Frontal cortex (tissue), 4 donors: ENCODE results near the gene NEK1. TPM values are rescaled to one million over a fixed set of nuclear protein-coding genes. Genes with fewer than 3 reads are reported as not detected.
A peak's percentile ranks its signal among the peaks of the same experiment; 100 is the strongest.
"Not testable (repeated sequence)": the region's sequence is repeated elsewhere in the genome, so short reads cannot be mapped to it uniquely, and the experiment has no call there.

Source experiments
- DNase-seq, 2 donors: peaks; one replicate each; pipeline ENCODE4 v3.0.0; 2012; ENCODE audit warnings: low spot score in 2 of 2
- FAIRE-seq: peaks from 2 replicates; lab custom pipeline; 2012; peaks lifted over from hg19 to GRCh38; lab: Jason Lieb, UNC
- total RNA-seq: library from RNA; depleted of rRNA; stranded (reverse); fragments of >200 nt; gene quantifications from one replicate; pipeline ENCODE4 v1.2.3, GENCODE V29; 2014
- donor health status: control.
- donor health status: control.
- donor health status: control.

Gene NEK1
- total RNA-seq, 1 donor from 2014 or later, result 28.1 TPM

GRCh38 chr4:169530048-169530447 is 82.3 kb downstream of the NEK1 start:
- no peak for FAIRE-seq
- no peak for DNase-seq

- no peak for FAIRE-seq
- no peak for DNase-seq
Observed at GRCh38 chr4:169523796-169524195, 88.6 kb downstream of the NEK1 start.

- DNase-seq (no peak), FAIRE-seq (no peak)
Observed at GRCh38 chr4:169510617-169511016, 101.8 kb downstream of the NEK1 start.

- FAIRE-seq, result no peak
Observed at GRCh38 chr4:169506903-169507302, 105.5 kb downstream of the NEK1 start.

GRCh38 chr4:169499907-169500306 is 112.5 kb downstream of the NEK1 start:
- FAIRE-seq, result not testable (repeated sequence)

More at GRCh38 chr4:169506903-169507302, 105.5 kb downstream of the NEK1 start:
- no peak for DNase-seq

GRCh38 chr4:169494234-169494633 is 118.1 kb downstream of the NEK1 start:
- FAIRE-seq, DNase-seq: not testable (repeated sequence)

More at GRCh38 chr4:169499907-169500306, 112.5 kb downstream of the NEK1 start:
- not testable (repeated sequence) for DNase-seq

- no peak for FAIRE-seq
- no peak for DNase-seq
Observed at GRCh38 chr4:169493164-169493524, 119.2 kb downstream of the NEK1 start.

- no peak for FAIRE-seq
- DNase-seq, result peak in 1 of 2 donors; percentile 6
Observed at GRCh38 chr4:169492436-169493163, 119.8 kb downstream of the NEK1 start.

GRCh38 chr4:169491211-169491610 is 121.2 kb downstream of the NEK1 start:
- no peak for DNase-seq
- FAIRE-seq, result no peak

GRCh38 chr4:169489306-169489705 is 123.1 kb downstream of the NEK1 start:
- DNase-seq (no peak), FAIRE-seq (no peak)

GRCh38 chr4:169485791-169486742 is 126.3 kb downstream of the NEK1 start:
- DNase-seq, result peak; percentile 32 to 38

GRCh38 chr4:169485086-169485485 is 127.3 kb downstream of the NEK1 start:
- no peak for FAIRE-seq

More at GRCh38 chr4:169485791-169486742, 126.3 kb downstream of the NEK1 start:
- FAIRE-seq, result peak; percentile 94

GRCh38 chr4:169484485-169484884 is 127.9 kb downstream of the NEK1 start:
- FAIRE-seq (no peak), DNase-seq (no peak)

More at GRCh38 chr4:169485086-169485485, 127.3 kb downstream of the NEK1 start:
- DNase-seq, result no peak

GRCh38 chr4:169464080-169464479 is 148.3 kb downstream of the NEK1 start:
- FAIRE-seq (no peak), DNase-seq (no peak)

GRCh38 chr4:169460081-169460480 is 152.3 kb downstream of the NEK1 start:
- no peak for FAIRE-seq
- no peak for DNase-seq

GRCh38 chr4:169458575-169458974 is 153.8 kb downstream of the NEK1 start:
- no peak for DNase-seq
- FAIRE-seq, result no peak

- not testable (repeated sequence) for DNase-seq, FAIRE-seq
Observed at GRCh38 chr4:169452644-169453043, 159.7 kb downstream of the NEK1 start.

GRCh38 chr4:169448935-169449334 is 163.4 kb downstream of the NEK1 start:
- not testable (repeated sequence) for FAIRE-seq, DNase-seq

GRCh38 chr4:169446824-169447223 is 165.6 kb downstream of the NEK1 start:
- FAIRE-seq (no peak), DNase-seq (no peak)

- FAIRE-seq, result no peak
- no peak for DNase-seq
Observed at GRCh38 chr4:169443748-169444147, 168.6 kb downstream of the NEK1 start.

GRCh38 chr4:169440446-169440845 is 171.9 kb downstream of the NEK1 start:
- no peak for FAIRE-seq
- no peak for DNase-seq
